GM12801 (cell line): ENCODE results near the gene MED19.

Experiments
- TF ChIP-seq, protein P1 (sequence below): IDR thresholded peaks from one replicate; pipeline ENCODE4 v1.5.1; 2011; ENCODE audit warnings: control low read depth; ENCODE audit not compliant: insufficient read length; ENCODE audit errors: extremely low read depth

Gene MED19

DNA sequence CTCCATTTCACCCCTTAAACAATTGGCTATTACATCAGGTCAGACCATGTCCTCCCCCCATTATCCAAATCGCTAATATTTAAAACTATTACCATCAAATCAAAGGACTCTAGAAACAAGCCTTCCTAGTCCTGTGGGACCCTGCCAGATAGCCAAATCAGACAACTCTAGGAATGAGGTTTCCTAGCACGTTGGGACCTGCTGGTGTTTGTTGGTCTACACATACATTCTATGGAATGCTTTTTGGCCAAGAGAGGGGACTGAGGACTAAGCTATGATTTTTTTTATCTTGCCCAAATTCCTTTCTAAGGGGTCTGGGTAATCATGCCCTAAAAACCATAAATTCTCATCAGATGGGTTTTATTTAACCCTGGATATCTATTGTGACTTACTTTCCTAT, 15.2 kb upstream of the MED19 start:
- TF ChIP-seq, protein P1, sequence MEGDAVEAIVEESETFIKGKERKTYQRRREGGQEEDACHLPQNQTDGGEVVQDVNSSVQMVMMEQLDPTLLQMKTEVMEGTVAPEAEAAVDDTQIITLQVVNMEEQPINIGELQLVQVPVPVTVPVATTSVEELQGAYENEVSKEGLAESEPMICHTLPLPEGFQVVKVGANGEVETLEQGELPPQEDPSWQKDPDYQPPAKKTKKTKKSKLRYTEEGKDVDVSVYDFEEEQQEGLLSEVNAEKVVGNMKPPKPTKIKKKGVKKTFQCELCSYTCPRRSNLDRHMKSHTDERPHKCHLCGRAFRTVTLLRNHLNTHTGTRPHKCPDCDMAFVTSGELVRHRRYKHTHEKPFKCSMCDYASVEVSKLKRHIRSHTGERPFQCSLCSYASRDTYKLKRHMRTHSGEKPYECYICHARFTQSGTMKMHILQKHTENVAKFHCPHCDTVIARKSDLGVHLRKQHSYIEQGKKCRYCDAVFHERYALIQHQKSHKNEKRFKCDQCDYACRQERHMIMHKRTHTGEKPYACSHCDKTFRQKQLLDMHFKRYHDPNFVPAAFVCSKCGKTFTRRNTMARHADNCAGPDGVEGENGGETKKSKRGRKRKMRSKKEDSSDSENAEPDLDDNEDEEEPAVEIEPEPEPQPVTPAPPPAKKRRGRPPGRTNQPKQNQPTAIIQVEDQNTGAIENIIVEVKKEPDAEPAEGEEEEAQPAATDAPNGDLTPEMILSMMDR = no peak

DNA sequence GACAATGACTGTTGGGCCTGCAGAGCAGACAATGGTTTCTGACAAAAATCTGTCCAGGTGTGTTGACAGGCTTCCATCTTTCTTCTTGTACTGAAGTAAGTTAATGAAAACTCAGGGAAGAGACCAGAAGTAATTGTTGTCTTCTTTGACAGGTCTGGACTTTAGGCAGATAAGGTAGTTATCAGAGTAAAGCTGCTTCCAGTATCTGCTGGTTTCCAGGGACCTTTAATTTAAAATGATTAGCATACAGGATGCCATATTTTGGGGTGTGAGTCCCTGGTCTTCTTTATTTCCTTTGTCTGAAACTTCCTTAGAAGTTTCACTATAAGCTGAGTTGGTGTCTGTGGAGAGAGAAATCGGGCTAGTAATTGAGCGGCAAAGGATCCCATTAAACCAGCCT, 1.8 kb upstream of the MED19 start:
- TF ChIP-seq, protein P1 = no peak

DNA sequence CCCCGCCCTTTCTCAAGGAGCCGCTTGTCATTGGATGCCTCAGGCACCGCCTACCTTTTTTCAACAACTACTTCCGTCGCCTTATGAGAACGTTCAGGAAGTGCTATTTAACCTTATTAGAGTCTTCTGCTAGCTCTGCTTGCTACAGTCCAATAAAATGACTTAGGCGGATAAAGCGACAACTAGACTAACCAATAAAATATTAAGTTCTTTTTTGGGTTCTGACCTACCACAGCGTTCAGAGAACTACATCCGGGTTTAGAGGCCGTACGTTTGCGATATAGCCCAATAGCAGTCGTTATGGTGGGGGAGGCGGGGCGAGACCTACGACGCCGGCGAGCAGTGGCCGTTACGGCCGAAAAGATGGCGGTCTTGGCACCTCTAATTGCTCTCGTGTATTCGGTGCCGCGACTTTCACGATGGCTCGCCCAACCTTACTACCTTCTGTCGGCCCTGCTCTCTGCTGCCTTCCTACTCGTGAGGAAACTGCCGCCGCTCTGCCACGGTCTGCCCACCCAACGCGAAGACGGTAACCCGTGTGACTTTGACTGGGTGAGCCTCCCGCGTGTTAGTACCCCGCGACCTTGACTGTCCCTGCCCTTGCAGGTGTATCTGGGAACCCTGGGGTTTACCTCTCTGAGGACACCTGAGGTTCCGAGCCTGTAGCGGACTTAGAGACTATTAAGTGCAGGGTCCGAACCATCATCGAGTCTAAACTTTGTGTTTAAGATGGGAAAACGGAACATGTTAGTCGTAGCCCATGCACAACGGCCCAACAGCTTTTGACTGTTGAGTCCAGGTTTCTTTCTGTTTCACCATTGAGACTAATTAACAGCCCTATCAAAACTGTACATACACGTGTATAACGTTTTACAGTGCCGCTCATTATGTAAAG, 488 bp upstream of the MED19 start, which contains the start of gene TMX2:
Gene TMX2, plus strand, starts transcription at position 338 of the 895 bp plus-strand sequence. Its CDS starts 26 bp downstream, at position 364.
- TF ChIP-seq, protein P1 = no peak

DNA sequence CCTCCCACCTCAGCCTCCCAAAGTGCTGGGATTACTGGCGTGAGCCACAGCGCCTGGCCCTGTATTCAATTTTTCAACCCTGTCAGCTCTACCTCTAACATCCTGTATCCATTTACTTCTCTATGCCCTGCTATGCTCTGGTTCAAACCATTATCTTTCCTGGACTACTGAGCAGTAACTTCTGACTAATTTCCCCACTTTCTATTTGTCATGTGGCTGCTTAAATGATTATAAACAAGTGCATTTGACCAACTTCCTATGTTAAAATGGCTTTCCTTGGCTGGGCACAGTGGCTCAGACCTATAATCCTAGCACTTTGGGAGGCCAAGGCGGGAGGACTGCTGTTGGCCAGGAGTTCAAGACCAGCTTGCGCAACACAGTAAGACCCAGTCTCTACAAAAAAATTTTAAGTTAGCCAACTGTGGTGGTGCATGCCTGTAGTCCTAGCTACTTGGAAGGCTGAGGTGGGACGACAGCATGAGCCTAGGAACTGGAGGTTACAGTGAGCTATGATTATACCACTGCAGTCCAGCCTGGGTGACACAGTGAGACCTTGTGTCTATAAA, 2.1 kb downstream of the MED19 start:
- TF ChIP-seq, protein P1 = no peak

DNA sequence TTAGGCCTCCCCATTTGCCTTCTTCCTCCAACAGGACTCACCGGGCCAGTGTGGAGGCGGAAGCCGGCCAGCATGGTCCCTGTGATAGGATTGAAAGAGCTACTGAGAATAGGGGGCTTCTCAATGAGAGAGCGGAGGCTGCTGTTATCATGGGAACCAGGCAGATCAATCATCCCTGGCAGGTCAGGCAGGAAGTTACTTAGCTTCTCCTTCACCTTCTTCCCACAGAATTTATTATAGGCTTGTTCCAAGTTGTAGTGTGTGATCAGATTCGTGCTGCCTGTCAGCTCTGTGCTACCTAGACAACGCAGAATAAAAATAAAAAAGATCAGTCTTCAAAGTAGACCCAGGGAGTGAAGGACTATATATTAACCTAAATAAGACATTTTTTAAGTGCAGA, 7.1 kb downstream of the MED19 start:
- TF ChIP-seq, protein P1 = no peak

DNA sequence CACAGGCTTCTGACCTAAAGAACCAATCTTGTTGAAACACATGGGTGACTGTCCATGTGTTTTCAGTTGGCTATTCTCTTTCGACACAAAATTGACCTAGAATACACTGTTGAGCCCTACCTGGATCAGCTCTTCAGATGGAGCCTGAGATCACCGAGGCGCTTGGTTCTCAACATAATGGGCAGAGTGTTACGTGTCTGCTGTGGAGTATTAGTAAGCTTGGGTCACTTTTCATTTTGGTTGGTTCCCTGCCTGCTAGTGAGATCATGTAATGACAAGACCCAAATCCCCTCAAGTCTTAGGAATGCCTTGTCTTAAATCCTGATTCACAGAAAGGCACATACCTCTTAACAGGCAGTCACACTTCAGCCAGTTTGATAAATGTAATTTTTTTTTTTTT, 8.7 kb downstream of the MED19 start:
- TF ChIP-seq, protein P1 = no peak

DNA sequence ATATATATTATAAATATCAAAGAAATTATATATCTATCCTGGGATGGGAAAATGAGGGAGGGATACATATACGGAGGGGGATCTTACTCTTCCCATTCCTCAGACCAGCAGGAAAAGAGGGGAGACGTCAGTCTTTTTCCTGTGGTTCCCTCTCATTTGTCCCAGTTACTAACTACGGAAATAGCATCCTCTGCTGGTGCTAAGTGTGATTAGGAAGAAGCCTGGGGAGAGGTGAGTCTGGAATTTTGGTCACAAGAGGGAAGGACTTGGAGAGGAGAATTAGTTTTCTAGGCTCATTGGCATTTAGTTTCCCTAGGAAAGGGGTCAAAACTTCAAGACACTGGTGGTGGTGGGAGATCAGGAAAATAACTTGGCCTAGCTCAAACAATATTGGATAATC, 11.6 kb downstream of the MED19 start:
- TF ChIP-seq, protein P1 = no peak
